Measurements from ENCODE around the gene CCDC38. TPM values are rescaled to one million over a fixed set of nuclear protein-coding genes. Genes with fewer than 3 reads are reported as not detected.

Gene CCDC38
- total RNA-seq, 1 experiment from 2014 or later, result not detected

DNA sequence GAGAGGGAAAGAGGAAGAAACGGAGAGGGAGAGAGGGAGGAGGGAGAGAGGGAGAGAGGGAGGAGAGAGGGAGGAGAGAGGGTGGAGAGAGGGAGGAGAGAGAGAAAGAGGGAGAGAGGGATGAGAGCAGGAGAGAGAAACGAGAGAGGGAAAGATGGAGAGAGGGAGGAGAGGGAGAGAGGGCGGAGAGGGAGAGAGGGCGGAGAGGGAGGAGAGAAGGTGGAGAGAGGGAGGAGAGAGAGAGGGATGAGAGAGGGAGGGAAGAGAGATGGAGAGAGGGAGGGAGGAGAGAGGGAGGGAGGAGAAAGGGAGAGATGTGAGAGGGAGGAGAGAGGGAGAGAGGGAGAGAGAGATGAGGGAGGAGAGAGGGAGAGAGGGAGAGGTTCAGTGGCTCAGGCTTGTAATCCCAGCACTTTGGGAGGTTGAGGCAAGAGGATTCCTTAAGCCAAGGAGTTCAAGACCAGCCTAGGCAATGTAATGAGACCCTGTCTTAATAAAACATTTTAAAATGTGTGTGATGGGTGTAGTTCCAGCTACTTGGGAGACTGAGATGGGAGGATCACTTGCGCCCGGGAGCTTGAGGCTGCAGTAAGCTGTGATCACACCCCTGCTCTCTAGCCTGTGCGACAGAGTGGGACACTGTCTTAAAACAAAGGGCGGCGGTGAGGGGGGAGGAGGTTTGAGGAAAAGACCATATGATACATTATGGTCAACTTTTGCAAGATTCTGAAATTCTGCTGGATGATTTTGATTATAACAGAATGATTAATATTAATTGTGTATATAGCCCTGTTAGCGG lies 105.0 kb downstream of the CCDC38 start:
- intact Hi-C loops (cut with micrococcal nuclease; ENCODE audit: unreplicated experiment), result no loop called here
- Mint-ChIP-seq H3K36me3 (ENCODE audit: insufficient read depth, unreplicated experiment) (no peaks in the 10 kb centered on the region), H3K4me3 (ENCODE audit: low read depth, unreplicated experiment) (peak overlapping the region; percentile 17), H3K27me3 (ENCODE audit: unreplicated experiment) (peaks cover 18% of the 10 kb centered on the region), H3K4me1 (ENCODE audit: low read depth, unreplicated experiment) (peaks cover 24% of the 10 kb centered on the region), H3K27ac (ENCODE audit: unreplicated experiment) (no peak overlapping the region), H3K9me3 (ENCODE audit: low read depth, unreplicated experiment) (no peaks in the 10 kb centered on the region)
- no TSS peak for BruUV-seq (replicated peaks)
- TF ChIP-seq, protein P1, sequence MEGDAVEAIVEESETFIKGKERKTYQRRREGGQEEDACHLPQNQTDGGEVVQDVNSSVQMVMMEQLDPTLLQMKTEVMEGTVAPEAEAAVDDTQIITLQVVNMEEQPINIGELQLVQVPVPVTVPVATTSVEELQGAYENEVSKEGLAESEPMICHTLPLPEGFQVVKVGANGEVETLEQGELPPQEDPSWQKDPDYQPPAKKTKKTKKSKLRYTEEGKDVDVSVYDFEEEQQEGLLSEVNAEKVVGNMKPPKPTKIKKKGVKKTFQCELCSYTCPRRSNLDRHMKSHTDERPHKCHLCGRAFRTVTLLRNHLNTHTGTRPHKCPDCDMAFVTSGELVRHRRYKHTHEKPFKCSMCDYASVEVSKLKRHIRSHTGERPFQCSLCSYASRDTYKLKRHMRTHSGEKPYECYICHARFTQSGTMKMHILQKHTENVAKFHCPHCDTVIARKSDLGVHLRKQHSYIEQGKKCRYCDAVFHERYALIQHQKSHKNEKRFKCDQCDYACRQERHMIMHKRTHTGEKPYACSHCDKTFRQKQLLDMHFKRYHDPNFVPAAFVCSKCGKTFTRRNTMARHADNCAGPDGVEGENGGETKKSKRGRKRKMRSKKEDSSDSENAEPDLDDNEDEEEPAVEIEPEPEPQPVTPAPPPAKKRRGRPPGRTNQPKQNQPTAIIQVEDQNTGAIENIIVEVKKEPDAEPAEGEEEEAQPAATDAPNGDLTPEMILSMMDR (IDR thresholded peaks at IDR 0.05; ENCODE audit: unreplicated experiment), result no peak
- no peak for DNase-seq
- CTCF ChIA-PET, result no interaction called here

DNA sequence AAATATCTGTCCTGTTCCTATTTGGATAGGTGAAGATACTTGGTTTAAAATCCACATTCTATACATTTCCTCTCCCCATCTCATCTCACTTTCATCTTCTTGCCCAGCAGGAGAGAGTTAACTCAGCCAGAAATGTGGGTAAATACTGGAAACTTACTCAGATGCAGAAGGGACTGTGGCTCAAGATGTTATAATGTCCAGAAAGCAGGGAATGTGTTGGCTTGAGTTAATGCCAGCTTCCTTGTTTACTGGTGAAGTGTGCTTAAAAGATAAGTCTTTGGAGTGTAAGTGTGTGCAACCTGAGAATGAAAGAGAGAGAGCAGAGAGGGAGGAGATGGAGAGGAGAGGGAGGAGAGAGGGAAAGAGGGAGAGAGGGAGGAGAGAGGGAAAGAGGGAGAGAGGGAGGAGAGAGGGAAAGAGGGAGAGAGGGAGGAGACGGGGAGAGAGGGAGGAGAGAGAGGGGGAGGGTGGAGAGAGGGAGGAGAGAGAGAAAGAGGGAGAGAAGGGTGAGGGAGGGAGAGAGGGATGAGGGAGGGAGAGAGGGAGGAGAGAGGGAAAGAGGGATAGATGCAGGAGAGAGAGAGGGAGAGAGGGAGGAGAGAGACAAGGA lies 105.7 kb downstream of the CCDC38 start:
- no peak for DNase-seq
- Mint-ChIP-seq H3K27me3 (ENCODE audit: unreplicated experiment) (peaks cover 18% of the 10 kb centered on the region), H3K36me3 (ENCODE audit: insufficient read depth, unreplicated experiment) (no peaks in the 10 kb centered on the region), H3K9me3 (ENCODE audit: low read depth, unreplicated experiment) (no peaks in the 10 kb centered on the region), H3K4me3 (ENCODE audit: low read depth, unreplicated experiment) (peak overlapping the region; percentile 13), H3K27ac (ENCODE audit: unreplicated experiment) (no peak overlapping the region), H3K4me1 (ENCODE audit: low read depth, unreplicated experiment) (peaks cover 24% of the 10 kb centered on the region)
- no TSS peak for BruUV-seq (replicated peaks)
- TF ChIP-seq, protein P1 (IDR thresholded peaks at IDR 0.05; ENCODE audit: unreplicated experiment), result no peak
- intact Hi-C loops (cut with micrococcal nuclease; ENCODE audit: unreplicated experiment), result no loop called here
- CTCF ChIA-PET, result interaction anchor here (0.6 to 0.8 kb wide), 4 partner anchors 31 to 271 kb away, joined by 3 to 9 read pairs (median 7); no protein-coding TSS in a partner anchor

DNA sequence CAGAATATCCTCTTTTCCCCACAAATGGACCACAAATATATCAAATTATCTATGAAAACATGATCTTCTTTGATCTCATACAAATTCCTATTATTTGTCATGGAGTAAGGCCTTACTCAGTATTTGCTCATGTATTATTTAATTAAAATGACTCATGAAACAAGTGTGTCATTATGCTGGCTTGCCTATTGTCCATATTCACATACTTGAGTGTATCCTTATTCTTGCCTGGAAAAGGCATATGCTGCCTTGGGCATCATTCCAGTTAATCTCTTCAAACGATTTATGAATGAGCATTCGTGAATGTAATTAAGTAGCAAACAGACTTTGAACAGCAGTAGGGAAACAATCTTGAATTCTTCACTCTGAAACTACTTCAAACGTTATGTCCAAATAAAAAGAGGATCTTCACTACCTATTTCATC lies 106.2 kb downstream of the CCDC38 start:
- Mint-ChIP-seq H3K4me1 (ENCODE audit: low read depth, unreplicated experiment) (peaks cover 24% of the 10 kb centered on the region), H3K9me3 (ENCODE audit: low read depth, unreplicated experiment) (no peaks in the 10 kb centered on the region), H3K27ac (ENCODE audit: unreplicated experiment) (no peak overlapping the region), H3K27me3 (ENCODE audit: unreplicated experiment) (peaks cover 18% of the 10 kb centered on the region), H3K4me3 (ENCODE audit: low read depth, unreplicated experiment) (peak overlapping the region; percentile 13), H3K36me3 (ENCODE audit: insufficient read depth, unreplicated experiment) (no peaks in the 10 kb centered on the region)
- BruUV-seq (replicated peaks), result no TSS peak
- TF ChIP-seq, protein P1 (IDR thresholded peaks at IDR 0.05; ENCODE audit: unreplicated experiment), result no peak
- CTCF ChIA-PET, result interaction anchor here (0.6 to 0.8 kb wide), 4 partner anchors 30 to 792 kb away, joined by 3 to 9 read pairs (median 7); no protein-coding TSS in a partner anchor
- intact Hi-C loops (cut with micrococcal nuclease; ENCODE audit: unreplicated experiment), result no loop called here
- DNase-seq, result no peak

DNA sequence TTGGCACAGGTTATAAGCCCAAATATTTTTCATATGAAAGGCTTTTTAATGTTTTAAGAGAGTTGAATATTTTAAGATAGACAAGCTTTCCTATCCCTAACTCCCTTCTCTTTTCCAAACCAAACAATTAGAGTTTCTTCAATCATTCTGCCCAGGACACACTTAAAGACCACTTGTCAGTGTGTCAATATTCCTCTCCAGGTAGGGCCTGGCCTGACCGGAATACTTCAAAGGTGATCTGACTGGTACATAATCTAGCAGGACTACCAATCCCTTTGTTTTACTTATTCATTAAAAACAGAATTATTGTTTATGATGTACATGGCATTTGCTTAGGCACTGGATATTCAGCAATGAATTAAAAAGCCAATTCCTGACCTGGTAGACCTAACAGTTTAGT lies 107.8 kb downstream of the CCDC38 start:
- H3K4me1 Mint-ChIP-seq (ENCODE audit: low read depth, unreplicated experiment), result peaks cover 33% of the 10 kb centered on the region

More for the DNA sequence above, 107.8 kb downstream of the CCDC38 start:
- no TSS peak for BruUV-seq (replicated peaks)
- intact Hi-C loops (cut with micrococcal nuclease; ENCODE audit: unreplicated experiment), result no loop called here
- no peak overlapping the region for H3K27ac Mint-ChIP-seq (ENCODE audit: unreplicated experiment)
- H3K36me3 Mint-ChIP-seq (ENCODE audit: insufficient read depth, unreplicated experiment), result no peaks in the 10 kb centered on the region
- H3K27me3 Mint-ChIP-seq (ENCODE audit: unreplicated experiment), result peaks cover 32% of the 10 kb centered on the region
- CTCF ChIA-PET, result interaction anchor here (1.5 kb wide), 1 partner anchor 14 kb away, joined by 3 read pairs; no protein-coding TSS in a partner anchor
- TF ChIP-seq, protein P1 (IDR thresholded peaks at IDR 0.05; ENCODE audit: unreplicated experiment), result no peak
- H3K4me3 Mint-ChIP-seq (ENCODE audit: low read depth, unreplicated experiment), result no peak overlapping the region
- no peaks in the 10 kb centered on the region for H3K9me3 Mint-ChIP-seq (ENCODE audit: low read depth, unreplicated experiment)
- DNase-seq, result no peak
